Adrenal gland (tissue), 5 donors: Measurements from ENCODE around the gene ARHGAP40.

Experiments used
- POLR2A ChIP-seq, 2 donors: fragments of 450-650 bp; IDR thresholded peaks; one replicate each; pipeline ENCODE4 v1.6.1; 2017; ENCODE audit warnings: antibody characterized with exemption in 2 of 2, mild to moderate bottlenecking in 2 of 2, moderate library complexity in 1 of 2
- TF ChIP-seq, protein P1 (sequence below), 6 experiments: fragments of 450-650 bp in 4 of 6; fragments of 200-600 bp in 2 of 6; sonication (generic) in 1 of 6; IDR thresholded peaks; 1 replicate in 5 of 6; 2 replicates in 1 of 6; pipeline versions ENCODE4 v1.5.1 to v1.8.0; 2016 to 2021; ENCODE audit warnings: antibody characterized with exemption in 6 of 6, mild to moderate bottlenecking in 2 of 6, moderate library complexity in 1 of 6
- donor health status: DM: no; HTN: no; CAD: no.

- no peak for TF ChIP-seq POLR2A (IDR thresholded peaks at IDR 0.05)
- TF ChIP-seq, protein P1, sequence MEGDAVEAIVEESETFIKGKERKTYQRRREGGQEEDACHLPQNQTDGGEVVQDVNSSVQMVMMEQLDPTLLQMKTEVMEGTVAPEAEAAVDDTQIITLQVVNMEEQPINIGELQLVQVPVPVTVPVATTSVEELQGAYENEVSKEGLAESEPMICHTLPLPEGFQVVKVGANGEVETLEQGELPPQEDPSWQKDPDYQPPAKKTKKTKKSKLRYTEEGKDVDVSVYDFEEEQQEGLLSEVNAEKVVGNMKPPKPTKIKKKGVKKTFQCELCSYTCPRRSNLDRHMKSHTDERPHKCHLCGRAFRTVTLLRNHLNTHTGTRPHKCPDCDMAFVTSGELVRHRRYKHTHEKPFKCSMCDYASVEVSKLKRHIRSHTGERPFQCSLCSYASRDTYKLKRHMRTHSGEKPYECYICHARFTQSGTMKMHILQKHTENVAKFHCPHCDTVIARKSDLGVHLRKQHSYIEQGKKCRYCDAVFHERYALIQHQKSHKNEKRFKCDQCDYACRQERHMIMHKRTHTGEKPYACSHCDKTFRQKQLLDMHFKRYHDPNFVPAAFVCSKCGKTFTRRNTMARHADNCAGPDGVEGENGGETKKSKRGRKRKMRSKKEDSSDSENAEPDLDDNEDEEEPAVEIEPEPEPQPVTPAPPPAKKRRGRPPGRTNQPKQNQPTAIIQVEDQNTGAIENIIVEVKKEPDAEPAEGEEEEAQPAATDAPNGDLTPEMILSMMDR (IDR thresholded peaks at IDR 0.05) = no peak
Observed at GRCh38 chr20:38642498-38642897, 40.9 kb downstream of the ARHGAP40 start.
